Activated T-helper 1 cell treated with Interleukin-2 at 50 U/mL for 16 hours (primary cell): ENCODE results near the gene GIPC3.
"Not testable (repeated sequence)": the region's sequence is repeated elsewhere in the genome, so short reads cannot be mapped to it uniquely, and the experiment has no call there.

Experiments used
- DNase-seq: peaks from one replicate; pipeline ENCODE4 v3.0.0-alpha.2; 2020; ENCODE audit warnings: low read depth

The GIPC3 gene

GRCh38 chr19:3618811-3619630 lies 33.7 kb downstream of the GIPC3 start:
- DNase-seq: no peak

DNA sequence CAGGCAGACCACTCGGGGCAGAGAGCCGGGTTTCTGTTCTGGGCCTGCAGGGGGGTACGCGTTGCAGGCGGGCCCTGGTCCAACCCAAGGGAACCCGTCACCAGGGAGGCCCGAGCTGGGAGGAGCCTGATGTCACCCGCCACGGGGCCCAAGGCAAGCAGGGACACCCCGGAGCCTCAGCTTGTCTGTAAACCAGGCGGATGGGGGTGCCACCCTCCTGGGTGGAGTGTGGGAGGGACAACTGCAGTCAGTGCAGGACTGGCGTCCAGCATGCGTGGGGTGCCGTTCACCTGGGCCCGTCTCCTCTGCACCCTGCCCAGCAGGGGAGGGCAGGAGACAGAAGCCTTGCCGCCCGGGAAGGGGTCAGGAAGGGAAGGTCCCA lies 34.3 kb downstream of the GIPC3 start:
- no peak for DNase-seq

GRCh38 chr19:3620145-3620816 lies 35.0 kb downstream of the GIPC3 start:
- DNase-seq: no peak

DNA sequence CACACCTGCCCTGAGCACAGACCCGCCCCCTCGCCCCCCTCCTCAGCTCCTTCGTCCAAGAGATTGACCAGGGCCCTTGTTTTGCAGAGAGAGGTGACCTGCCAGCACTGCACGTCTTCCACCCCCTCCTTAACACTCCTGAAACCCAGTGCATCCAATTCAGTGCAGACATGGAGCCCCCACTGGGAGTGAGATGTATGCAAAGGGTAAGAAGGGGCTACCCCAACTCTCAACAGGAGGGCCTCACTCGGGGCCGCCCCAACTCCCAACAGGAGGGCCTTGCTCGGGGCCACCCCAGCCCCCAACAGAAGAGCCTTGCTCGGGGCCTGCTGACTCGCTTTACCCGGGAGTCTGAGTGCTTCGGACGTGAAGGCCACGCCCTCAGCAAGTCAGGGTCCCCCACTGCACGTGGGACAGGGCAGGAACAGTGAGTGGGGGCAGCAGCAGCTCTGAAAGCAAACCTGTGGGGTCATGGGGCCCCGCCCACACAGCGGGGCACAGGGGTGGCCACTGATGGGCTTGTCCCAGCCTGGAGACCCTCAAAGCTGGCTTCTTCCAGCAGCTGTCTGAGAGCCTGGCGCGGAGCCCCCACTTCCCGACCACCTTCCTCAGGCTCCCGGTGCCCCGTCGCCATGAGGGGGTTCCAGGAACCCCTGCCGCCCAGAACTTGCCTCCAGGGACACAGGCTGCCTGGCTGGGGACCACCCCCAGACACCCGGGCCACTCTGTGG lies 35.7 kb downstream of the GIPC3 start:
- DNase-seq: no peak

DNA sequence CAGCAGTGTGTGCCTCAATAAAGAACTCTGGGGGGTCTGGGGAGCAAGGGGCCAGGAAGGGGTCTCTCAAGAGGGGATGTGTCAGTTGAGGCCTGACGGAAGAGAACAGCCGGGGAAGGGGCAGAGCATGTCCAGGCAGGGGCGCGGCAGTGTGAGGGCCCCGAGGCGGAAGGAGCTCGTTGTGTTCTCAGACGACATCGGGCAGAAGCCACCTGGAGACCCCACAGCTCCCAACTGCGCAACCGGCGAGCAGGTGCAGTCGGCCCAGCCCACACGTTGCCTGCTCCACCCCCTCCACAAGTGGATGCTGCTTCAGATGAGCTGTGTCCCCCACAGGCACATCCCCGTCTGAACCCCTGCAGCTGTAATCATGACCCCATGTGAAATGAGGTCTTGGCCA lies 36.4 kb downstream of the GIPC3 start:
- no peak for DNase-seq

GRCh38 chr19:3622224-3622623 lies 36.9 kb downstream of the GIPC3 start:
- DNase-seq: no peak

- DNase-seq: no peak
These were observed 38.4 kb downstream of the GIPC3 start for GRCh38 chr19:3623716-3624115.

- no peak for DNase-seq
These were observed 40.8 kb downstream of the GIPC3 start for GRCh38 chr19:3625996-3626472.

GRCh38 chr19:3626473-3627350 lies 41.4 kb downstream of the GIPC3 start, which contains the start of gene CACTIN:
CACTIN (minus strand) TSS chr19:3626790; CDS start chr19:3626762, 28 bp downstream.
- DNase-seq: peak; percentile 97

GRCh38 chr19:3627351-3627723 lies 42.1 kb downstream of the GIPC3 start:
- DNase-seq: no peak

DNA sequence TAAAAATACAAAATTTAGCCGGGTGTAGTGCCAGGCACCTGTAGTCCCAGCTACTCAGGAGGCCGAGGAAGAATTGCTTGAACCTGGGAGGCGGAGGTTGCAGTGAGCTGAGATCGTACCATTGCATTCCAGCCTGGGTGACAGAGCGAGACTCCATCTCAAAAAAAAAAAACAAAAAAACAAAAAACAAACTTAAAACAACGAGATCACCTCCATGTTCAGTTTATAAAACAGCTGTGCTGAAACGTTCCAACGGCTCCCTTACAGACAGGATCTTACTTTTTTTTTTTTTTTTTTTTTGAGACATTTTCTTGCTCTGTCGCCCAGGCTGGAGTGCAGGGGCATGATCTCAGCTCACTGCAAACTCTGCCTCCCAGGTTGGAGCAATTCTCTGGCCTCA lies 43.5 kb downstream of the GIPC3 start:
- not testable (repeated sequence) for DNase-seq

DNA sequence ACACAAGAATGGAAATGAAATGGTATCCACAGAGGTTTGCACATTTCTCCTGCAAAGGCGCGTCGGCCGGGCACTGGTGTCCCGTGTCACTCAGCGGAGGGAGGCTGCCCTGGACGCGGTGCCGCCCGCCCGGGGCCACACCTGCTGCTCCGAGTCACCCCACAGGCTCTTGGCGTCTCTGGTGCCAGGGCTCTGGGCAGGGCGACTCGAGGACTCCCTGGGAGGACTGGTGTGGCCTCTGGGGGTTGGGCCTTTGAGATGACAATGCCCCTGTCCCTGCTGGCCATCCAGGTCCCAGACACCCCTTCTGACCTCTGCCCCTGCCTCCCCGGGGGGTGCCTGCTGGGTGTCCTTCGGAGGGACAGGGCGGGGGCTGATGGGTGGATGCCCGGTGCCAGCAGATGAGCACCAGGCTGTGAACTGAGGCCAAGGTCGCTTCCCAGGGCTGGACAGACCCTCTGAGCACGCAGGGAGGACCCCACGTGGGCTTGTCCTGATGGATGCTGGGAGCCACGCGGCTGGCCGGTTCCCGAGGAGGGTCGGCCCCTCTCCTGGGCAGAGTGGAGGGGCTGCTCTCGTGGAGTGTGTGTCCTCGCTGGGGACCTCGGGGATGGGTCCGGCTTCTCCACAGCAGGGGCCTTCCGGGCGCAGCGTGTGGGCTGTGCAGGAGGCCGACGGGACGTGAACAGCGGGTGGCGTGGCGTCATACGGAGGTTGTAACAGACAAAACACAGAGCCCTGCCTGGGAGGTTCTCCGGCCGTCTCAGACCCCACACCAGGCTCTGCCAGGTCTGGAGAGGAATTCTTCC lies 46.0 kb downstream of the GIPC3 start:
- DNase-seq: no peak

DNA sequence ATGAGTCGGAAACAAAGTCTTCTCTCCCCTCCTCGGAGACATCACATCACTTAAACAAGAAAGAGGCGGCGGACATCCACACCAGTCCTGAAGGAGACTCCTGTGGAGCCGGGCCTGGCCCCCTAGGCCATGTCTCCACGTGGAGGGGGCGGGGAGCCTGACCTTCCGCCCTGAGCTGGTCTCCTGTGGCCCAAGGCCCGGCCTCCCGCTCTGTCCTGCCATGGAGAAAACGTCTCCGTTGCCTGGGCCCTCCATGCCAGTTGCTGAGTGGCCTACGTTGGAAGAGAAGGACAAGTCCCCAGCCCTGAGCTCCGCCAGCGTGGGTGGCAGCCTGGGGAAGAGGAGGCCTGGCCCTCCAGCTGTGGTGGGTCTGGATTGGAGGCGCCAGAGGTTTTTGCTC lies 46.8 kb downstream of the GIPC3 start:
- no peak for DNase-seq

DNA sequence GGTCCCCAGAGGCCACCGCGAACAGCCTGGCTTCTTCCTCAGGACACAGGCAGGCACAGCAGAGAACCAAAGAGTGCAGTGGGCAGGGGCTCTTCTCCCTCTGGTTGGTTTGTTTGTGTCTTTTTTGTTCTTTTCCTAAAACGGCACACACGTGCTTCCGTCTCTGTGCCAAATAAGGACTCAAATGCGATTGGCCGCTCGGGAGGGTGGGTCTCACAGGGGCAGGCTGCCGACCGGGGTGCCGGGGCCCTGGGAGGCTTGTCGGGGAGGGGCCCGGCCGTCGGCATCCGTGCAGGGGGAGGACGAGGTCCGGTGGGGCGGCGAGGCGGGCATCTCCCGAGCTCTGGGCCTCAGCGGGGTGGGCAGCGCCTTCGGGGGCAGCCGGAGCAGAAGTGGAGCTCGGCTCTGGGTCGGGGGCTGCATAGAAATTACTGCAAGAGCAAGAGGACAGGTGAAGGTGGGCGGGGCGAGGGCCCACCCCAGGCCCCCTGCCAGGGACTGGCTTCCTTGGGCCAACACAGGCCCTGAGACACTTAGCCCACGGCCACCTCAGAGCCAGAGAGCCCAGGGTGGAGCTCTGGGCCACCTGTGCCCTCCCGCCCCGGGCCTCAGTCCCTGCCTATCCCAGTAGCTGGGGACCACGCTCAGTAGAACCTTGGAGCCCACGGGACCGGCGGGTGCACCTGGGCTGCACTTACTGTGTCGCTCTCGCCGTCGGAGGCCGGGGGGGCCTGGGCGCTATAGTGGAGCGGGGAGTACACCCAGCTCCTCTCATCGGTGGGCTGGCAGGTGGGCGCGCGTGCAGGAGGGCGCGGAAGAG lies 47.7 kb downstream of the GIPC3 start:
- no peak for DNase-seq

DNA sequence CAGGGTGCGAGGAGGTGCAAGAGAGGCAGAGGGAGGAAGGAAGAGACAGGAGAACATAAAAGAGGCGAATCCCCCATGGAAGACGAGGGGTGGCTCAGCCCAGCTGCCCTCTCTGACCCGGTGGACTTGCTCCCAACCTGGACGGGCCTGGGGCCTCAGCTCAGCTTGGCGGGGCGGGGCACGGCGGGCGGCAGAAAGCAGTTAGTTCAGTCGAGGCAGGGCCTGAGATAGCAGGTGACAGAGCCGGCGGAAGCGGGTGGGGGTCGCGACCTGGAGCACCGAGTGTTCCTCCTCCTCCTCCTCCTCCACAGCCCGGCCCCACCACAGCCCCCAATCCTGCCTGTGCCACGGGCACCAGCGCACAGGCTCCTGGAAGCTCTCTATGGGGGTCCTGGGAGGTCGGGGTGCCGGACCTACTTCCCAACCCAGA lies 48.3 kb downstream of the GIPC3 start:
- no peak for DNase-seq

DNA sequence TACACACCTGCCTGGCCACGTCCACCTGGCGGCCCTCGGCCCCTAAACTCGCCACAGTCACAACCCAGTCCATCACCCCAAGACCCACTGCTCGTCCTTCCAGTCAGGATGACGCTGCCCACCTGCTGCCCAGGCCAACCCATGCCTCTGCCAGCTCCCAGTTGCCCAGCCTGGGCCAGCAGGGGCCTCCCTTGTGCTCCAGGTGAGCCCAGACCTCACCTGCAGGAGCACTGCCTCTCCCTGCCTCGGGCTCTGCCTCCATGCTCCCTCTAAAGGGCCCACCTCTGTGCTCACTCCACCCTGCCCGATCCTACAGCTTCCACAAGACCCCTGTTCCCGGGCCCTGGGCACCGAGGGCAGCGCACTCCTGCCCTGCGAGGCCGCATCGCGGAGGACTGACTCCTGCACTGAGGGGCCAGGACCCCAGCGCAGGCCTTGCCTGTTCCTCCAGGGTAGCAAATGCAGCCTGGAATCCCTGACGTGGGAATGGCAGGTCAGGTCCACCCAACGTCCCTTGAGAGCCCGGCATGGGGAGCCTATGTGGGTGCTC lies 49.3 kb downstream of the GIPC3 start:
- DNase-seq: no peak

- DNase-seq: no peak
These were observed 51.2 kb downstream of the GIPC3 start for GRCh38 chr19:3636506-3636905.

DNA sequence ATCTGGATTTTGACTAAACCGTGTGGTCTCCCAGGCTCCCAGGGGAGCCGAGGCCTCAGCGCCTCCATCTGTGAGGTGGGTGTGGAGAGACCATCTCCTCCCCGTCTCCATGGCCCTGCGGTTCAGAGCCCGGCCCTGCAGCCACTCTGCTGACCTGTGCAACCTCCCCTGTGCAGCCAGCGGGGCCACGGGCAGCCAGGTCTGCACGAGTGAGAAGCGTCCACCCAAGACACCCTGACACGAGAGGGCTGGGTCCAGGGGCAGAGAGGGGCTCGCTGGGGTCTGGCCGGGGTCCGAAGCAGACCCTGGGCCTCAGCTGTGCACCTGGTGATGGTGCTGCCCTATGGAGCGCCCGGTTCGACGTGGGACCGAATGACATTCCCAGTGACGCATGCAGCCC lies 51.7 kb downstream of the GIPC3 start:
- DNase-seq: no peak

- DNase-seq: no peak
These were observed 52.3 kb downstream of the GIPC3 start for GRCh38 chr19:3637621-3638020.
